Mucosa of descending colon (tissue), 3 donors: Measurements from ENCODE around the gene PTGER2. TPM values are rescaled to one million over a fixed set of nuclear protein-coding genes. Genes with fewer than 3 reads are reported as not detected.

Experiments used
- ATAC-seq: fragments of 200-7000 bp; cut with Tn5 transposase; one replicate; pipeline ENCODE4 v1.9.1; 2020; ENCODE audit warnings: mild to moderate bottlenecking, moderate library complexity
- DNase-seq, 3 donors: peaks; one replicate each; pipeline ENCODE4 v3.0.0-alpha.2; 2020
- H3K36me3 ChIP-seq: fragments of 200-600 bp; one replicate; pipeline ENCODE4 v1.8.0; 2021; ENCODE audit warnings: low read depth, mild to moderate bottlenecking
- H3K4me1 ChIP-seq: fragments of 200-600 bp; one replicate; pipeline ENCODE4 v1.8.0; 2021; ENCODE audit warnings: low read depth, mild to moderate bottlenecking
- H3K4me3 ChIP-seq: fragments of 200-600 bp; one replicate; pipeline ENCODE4 v1.8.0; 2021; ENCODE audit warnings: mild to moderate bottlenecking
- H3K9me3 ChIP-seq: fragments of 200-600 bp; one replicate; pipeline ENCODE4 v1.8.0; 2021; ENCODE audit warnings: mild to moderate bottlenecking
- CTCF ChIP-seq: fragments of 200-600 bp; IDR thresholded peaks from one replicate; pipeline ENCODE4 v1.8.0; 2022; ENCODE audit warnings: antibody characterized with exemption, mild to moderate bottlenecking
- intact Hi-C, 2 donors: fragments of 100-400 bp; cut with DNase I in 1 of 2; cut with micrococcal nuclease in 1 of 2; formaldehyde crosslinking; loops; one replicate each; pipeline versions ENCODE4 v1.11.0 to v1.11.1; 2022; cut with DNase I, micrococcal nuclease
- total RNA-seq, 3 donors: library from RNA; stranded (reverse); fragmentation: NEBNext Ultra II Directional in 2 of 3; extraction: Animal tissue kit (Norgen Biotek cat#: 25700) in 2 of 3; gene quantifications; one replicate each; pipeline versions ENCODE4 v1.2.1 to v1.2.4, GENCODE V29; 2021 to 2023
- donor health status: DM: no; HTN: no; CAD: no; lungs with moderate emphysema.
- donor health status: DM: no; HTN: no; CAD: no.
- donor health status: DM: no; HTN: yes; CAD: no.

The PTGER2 gene
- total RNA-seq, 3 donors from 2014 or later: 3.2 to 8.1 (median 4.1) TPM

- intact Hi-C loops: no loop called here
- ATAC-seq: no peak
- TF ChIP-seq CTCF: no peak
These were observed 18.2 kb downstream of the PTGER2 start for GRCh38 chr14:52332269-52332668.

GRCh38 chr14:52333108-52333507, 19.0 kb downstream of the PTGER2 start:
- no peak for ATAC-seq
- Histone ChIP-seq H3K9me3 (no peaks in the 10 kb centered on the region), H3K4me3 (no peak overlapping the region), H3K36me3 (no peaks in the 10 kb centered on the region), H3K4me1 (peaks cover 11% of the 10 kb centered on the region)
- DNase-seq: no peak
- intact Hi-C loops: no loop called here
- TF ChIP-seq CTCF: no peak

More at GRCh38 chr14:52332269-52332668, 18.2 kb downstream of the PTGER2 start:
- H3K36me3 ChIP-seq: no peaks in the 10 kb centered on the region
- DNase-seq: no peak
- peaks cover 10% of the 10 kb centered on the region for H3K4me1 ChIP-seq
- H3K4me3 ChIP-seq: no peak overlapping the region
- H3K9me3 ChIP-seq: no peaks in the 10 kb centered on the region

- Histone ChIP-seq H3K36me3 (no peaks in the 10 kb centered on the region), H3K9me3 (no peaks in the 10 kb centered on the region), H3K4me3 (no peak overlapping the region), H3K4me1 (peaks cover 17% of the 10 kb centered on the region)
- ATAC-seq (no peak), DNase-seq (no peak)
- TF ChIP-seq CTCF: no peak
- intact Hi-C loops: no loop called here
These were observed 19.9 kb downstream of the PTGER2 start for GRCh38 chr14:52333823-52334657.

- Histone ChIP-seq H3K4me1 (peaks cover 17% of the 10 kb centered on the region), H3K36me3 (no peaks in the 10 kb centered on the region), H3K9me3 (no peaks in the 10 kb centered on the region), H3K4me3 (no peak overlapping the region)
- ATAC-seq: no peak
- no peak for DNase-seq
- no peak for TF ChIP-seq CTCF
- intact Hi-C loops: no loop called here
These were observed 22.1 kb downstream of the PTGER2 start for GRCh38 chr14:52336241-52336640.

GRCh38 chr14:52338051-52338681, 24.1 kb downstream of the PTGER2 start:
- Histone ChIP-seq H3K9me3 (no peaks in the 10 kb centered on the region), H3K36me3 (no peaks in the 10 kb centered on the region), H3K4me3 (no peak overlapping the region), H3K4me1 (peaks cover 17% of the 10 kb centered on the region)
- DNase-seq (no peak), ATAC-seq (peak; percentile 94)
- intact Hi-C loops: no loop called here
- TF ChIP-seq CTCF: no peak
